GM23338 (cell line): ENCODE data around the gene PAX5. TPM values are rescaled to one million over a fixed set of nuclear protein-coding genes. Genes with fewer than 3 reads are reported as not detected.

Experiments used
- ATAC-seq: fragments of 200-7000 bp; cut with Tn5 transposase; 3 replicates; pipeline ENCODE4 v1.9.1; 2020
- DNase-seq: peaks from one replicate; pipeline ENCODE4 v3.0.0-alpha.2; 2015; ENCODE audit warnings: low spot score
- H2AFZ ChIP-seq: fragments of 200-600 bp; sonication (generic); 2 replicates; pipeline ENCODE4 v1.8.0; 2016; ENCODE audit warnings: antibody characterized with exemption, mild to moderate bottlenecking, moderate library complexity
- H3F3A ChIP-seq: fragments of 200-600 bp; sonication (generic); replicated peaks from 2 replicates; pipeline ENCODE4 v1.8.0; 2017; ENCODE audit warnings: antibody characterized with exemption, mixed run types, low read depth
- H3K27ac ChIP-seq: fragments of 200-600 bp; sonication (generic); 2 replicates; pipeline ENCODE4 v1.6.1; 2016; ENCODE audit warnings: low read depth
- H3K27me3 ChIP-seq: fragments of 200-600 bp; sonication (generic); 2 replicates; pipeline ENCODE4 v1.8.0; 2016; ENCODE audit warnings: mild to moderate bottlenecking, mixed run types, moderate library complexity; ENCODE audit not compliant: insufficient read depth
- H3K36me3 ChIP-seq: fragments of 200-600 bp; sonication (generic); 2 replicates; pipeline ENCODE4 v1.8.0; 2016; ENCODE audit warnings: mild to moderate bottlenecking; ENCODE audit not compliant: insufficient read depth
- H3K4me1 ChIP-seq: fragments of 200-600 bp; sonication (generic); 2 replicates; pipeline ENCODE4 v1.8.0; 2016; ENCODE audit warnings: mild to moderate bottlenecking, moderate library complexity; ENCODE audit not compliant: insufficient read depth
- H3K4me2 ChIP-seq: fragments of 200-600 bp; sonication (generic); 2 replicates; pipeline ENCODE4 v1.7.1; 2017; ENCODE audit warnings: mixed run types
- H3K4me3 ChIP-seq: fragments of 200-600 bp; sonication (generic); 2 replicates; pipeline ENCODE4 v1.6.1; 2016; ENCODE audit warnings: mixed run types
- H3K79me2 ChIP-seq: fragments of 200-600 bp; sonication (generic); replicated peaks from 2 replicates; pipeline ENCODE4 v1.8.0; 2017; ENCODE audit warnings: mild to moderate bottlenecking; ENCODE audit not compliant: insufficient read depth
- H3K9me2 ChIP-seq: fragments of 200-600 bp; sonication (generic); 2 replicates; pipeline ENCODE4 v1.8.0; 2017; ENCODE audit not compliant: insufficient read depth
- H4K20me1 ChIP-seq: fragments of 200-600 bp; sonication (generic); replicated peaks from 2 replicates; pipeline ENCODE4 v1.8.0; 2017; ENCODE audit warnings: mild to moderate bottlenecking; ENCODE audit not compliant: insufficient read depth
- H3K27ac Mint-ChIP-seq: 2 replicates; pipeline ENCODE4 v1.8.0; 2020; ENCODE audit warnings: inconsistent platforms, mild to moderate bottlenecking, moderate library complexity, mixed read lengths
- H3K27me3 Mint-ChIP-seq: 3 replicates; pipeline ENCODE4 v1.8.0; 2022; ENCODE audit warnings: low read depth, mild to moderate bottlenecking, moderate library complexity, mixed read lengths, inconsistent platforms; ENCODE audit not compliant: insufficient read depth, poor library complexity
- H3K36me3 Mint-ChIP-seq: 3 replicates; pipeline ENCODE4 v1.8.0; 2021; ENCODE audit warnings: low read depth, mild to moderate bottlenecking, inconsistent platforms, moderate library complexity, mixed read lengths
- H3K4me1 Mint-ChIP-seq: 3 replicates; pipeline ENCODE4 v1.8.0; 2020; ENCODE audit warnings: mild to moderate bottlenecking, inconsistent platforms, mixed read lengths
- H3K4me3 Mint-ChIP-seq: 3 replicates; pipeline ENCODE4 v1.8.0; 2021; ENCODE audit warnings: moderate library complexity, mild to moderate bottlenecking, inconsistent platforms, mixed read lengths
- H3K9me3 Mint-ChIP-seq: 3 replicates; pipeline ENCODE4 v1.8.0; 2020; ENCODE audit warnings: moderate library complexity, mild to moderate bottlenecking, inconsistent platforms, mixed read lengths
- CREB1 ChIP-seq: fragments of 250-450 bp; sonication (Bioruptor Pico); IDR thresholded peaks from 2 replicates; pipeline ENCODE4 v1.5.0; 2020; ENCODE audit warnings: low read depth, mild to moderate bottlenecking, moderate library complexity
- CTCF ChIP-seq, 2 experiments: fragments of 200-600 bp in 1 of 2; sonication (generic) in 1 of 2; conservative IDR thresholded peaks; 2 replicates each; pipeline versions ENCODE4 v1.5.1 to v1.6.1; 2016 to 2017; ENCODE audit warnings: antibody characterized with exemption in 2 of 2, low read depth in 2 of 2, mild to moderate bottlenecking in 2 of 2, moderate library complexity in 1 of 2
- ETS1 ChIP-seq: IDR thresholded peaks from 2 replicates; pipeline ENCODE4 v1.6.1; 2016; ENCODE audit warnings: antibody characterized with exemption
- EZH2 ChIP-seq: fragments of 200-600 bp; sonication (generic); IDR thresholded peaks from one replicate; pipeline ENCODE4 v1.8.0; 2017; ENCODE audit warnings: antibody characterized with exemption, mild to moderate bottlenecking, low read depth; ENCODE audit not compliant: unreplicated experiment
- EZH2phosphoT487 ChIP-seq: fragments of 200-600 bp; sonication (generic); IDR thresholded peaks from one replicate; pipeline ENCODE4 v1.8.1; 2018; ENCODE audit warnings: antibody characterized with exemption; ENCODE audit not compliant: unreplicated experiment
- NANOG ChIP-seq: IDR thresholded peaks from 2 replicates; pipeline ENCODE4 v1.6.1; 2016; ENCODE audit warnings: antibody characterized with exemption, borderline replicate concordance
- POLR2AphosphoS5 ChIP-seq: IDR thresholded peaks from 2 replicates; pipeline ENCODE4 v1.6.1; 2016; ENCODE audit warnings: antibody characterized with exemption, low read depth
- REST ChIP-seq: IDR thresholded peaks from one replicate; pipeline ENCODE4 v1.6.1; 2018; ENCODE audit warnings: antibody characterized with exemption; ENCODE audit not compliant: unreplicated experiment
- STAT1 ChIP-seq: IDR thresholded peaks from one replicate; pipeline ENCODE4 v1.6.1; 2016; ENCODE audit warnings: antibody characterized with exemption; ENCODE audit not compliant: unreplicated experiment
- ZNF114 ChIP-seq: fragments of 250-450 bp; sonication (Bioruptor Pico); IDR thresholded peaks from 2 replicates; pipeline ENCODE4 v1.5.0; 2020; ENCODE audit warnings: mild to moderate bottlenecking, moderate library complexity
- ZNF331 ChIP-seq: fragments of 250-450 bp; sonication (Bioruptor Pico); IDR thresholded peaks from 2 replicates; pipeline ENCODE4 v1.5.0; 2020; ENCODE audit warnings: low read depth, mild to moderate bottlenecking, moderate library complexity
- ZNF462 ChIP-seq: fragments of 250-450 bp; sonication (Bioruptor Pico); IDR thresholded peaks from 2 replicates; pipeline ENCODE4 v1.5.0; 2020; ENCODE audit warnings: mild to moderate bottlenecking, moderate library complexity
- polyA plus RNA-seq: library from polyadenylated mRNA; unstranded; fragments of >200 nt; fragmentation: Nextera tagmentation; extraction: Ambion mirVana; gene quantifications from 2 replicates; pipeline ENCODE4 v1.2.1, GENCODE V29; 2016
- total RNA-seq: library from RNA; depleted of rRNA; stranded (reverse); fragments of >200 nt; shearing (Covaris generic); gene quantifications from 2 replicates; pipeline ENCODE4 v1.2.3, GENCODE V29; 2014

The PAX5 gene
- total and polyA plus RNA-seq, 2 experiments from 2014 or later, result 0.17 to 0.60 TPM

- Histone ChIP-seq H3K4me1 (peaks cover 6% of the 10 kb centered on the region; the same call in 1 of the 2 replicates), H3K79me2 (no peaks in the 10 kb centered on the region), H3K9me2 (no peaks in the 10 kb centered on the region), H3K27me3 (peaks cover 5% of the 10 kb centered on the region; the same call in 1 of the 2 replicates), H3K27ac (no peak overlapping the region), H2AFZ (peak overlapping the region; percentile 47; the same call in 1 of the 2 replicates), H3K4me2 (no peak overlapping the region), H3F3A (no peaks in the 10 kb centered on the region), H3K36me3 (no peaks in the 10 kb centered on the region), H4K20me1 (no peaks in the 10 kb centered on the region), H3K4me3 (no peak overlapping the region)
- H3K4me1 Mint-ChIP-seq, result peaks cover 17% of the 10 kb centered on the region
- no peak overlapping the region for H3K27ac Mint-ChIP-seq
- H3K36me3 Mint-ChIP-seq, result no peaks in the 10 kb centered on the region
- TF ChIP-seq ZNF331, result no peak
- no peak for TF ChIP-seq ZNF462 (CRISPR knock-in tag)
- no peak for TF ChIP-seq CTCF (conservative IDR thresholded peaks at IDR 0.05; ENCODE audit: low read depth in 2 of 2)
- no peak for TF ChIP-seq ETS1
- no peak for TF ChIP-seq STAT1
- TF ChIP-seq ZNF114 (CRISPR knock-in tag), result no peak
- TF ChIP-seq REST, result no peak
- no peak for TF ChIP-seq EZH2phosphoT487
- TF ChIP-seq NANOG, result no peak
- no peak for TF ChIP-seq EZH2
- no peak for TF ChIP-seq CREB1 (CRISPR knock-in tag)
- TF ChIP-seq POLR2AphosphoS5, result no peak
- H3K4me3 Mint-ChIP-seq, result no peak overlapping the region
- H3K27me3 Mint-ChIP-seq, result peaks cover 15% of the 10 kb centered on the region
- ATAC-seq, result no peak
- DNase-seq, result no peak
- H3K9me3 Mint-ChIP-seq, result no peaks in the 10 kb centered on the region
Measured at GRCh38 chr9:36867672-36868471, 166.2 kb downstream of the PAX5 start.
